ENCODE results near the gene COBL. TPM values are rescaled to one million over a fixed set of nuclear protein-coding genes. Genes with fewer than 3 reads are reported as not detected.

The COBL gene
- total and polyA plus RNA-seq, 2 of the 8 experiments (the other 6 are each of a cell fraction or from before 2014, with no cell fraction given), result 13.8 to 40.4 TPM

DNA sequence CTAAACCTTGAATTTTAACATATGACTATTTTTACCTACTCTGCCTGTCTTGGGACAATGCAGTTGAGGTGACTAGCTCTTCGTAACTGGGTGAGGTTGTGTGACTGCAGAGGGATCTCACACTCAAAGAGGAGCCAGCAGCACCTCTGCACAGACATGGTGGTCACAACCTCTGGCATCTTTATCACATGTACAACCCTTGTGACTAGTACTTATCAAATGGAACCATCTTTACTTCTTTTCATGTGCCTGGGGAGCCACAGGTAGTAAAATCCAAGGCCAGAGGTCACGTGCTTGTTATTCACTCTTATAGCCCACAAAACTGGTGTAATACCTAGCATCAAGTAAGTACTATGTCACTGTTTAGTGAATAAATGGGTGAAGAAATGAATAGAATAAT lies 244.3 kb downstream of the COBL start:
- Histone ChIP-seq H4K8ac (ENCODE audit: extremely low read depth, insufficient read depth, low read length) (no peak overlapping the region), H3K79me2 (ENCODE audit: control insufficient read depth in 1 of 2, insufficient read depth in 2 of 2, low read length in 2 of 2) (no peaks in the 10 kb centered on the region), H3K23me2 (ENCODE audit: low read depth, low read length) (no peaks in the 10 kb centered on the region), H2BK5ac (ENCODE audit: low read depth, low read length) (no peak overlapping the region), H2BK120ac (replicated peaks; ENCODE audit: low read depth, low read length) (no peak overlapping the region), H3K9me3 (ENCODE audit: insufficient read depth in 2 of 2, low read depth in 1 of 2, low read length in 1 of 2) (no peaks in the 10 kb centered on the region), H3K4me2 (ENCODE audit: insufficient read depth in 1 of 2, low read depth in 2 of 2, low read length in 2 of 2) (no peak overlapping the region), H2BK12ac (ENCODE audit: low read depth, low read length) (no peak overlapping the region), H2BK20ac (ENCODE audit: low read length) (no peak overlapping the region), H3K27me3 (replicated peaks in 1 of 4; ENCODE audit: control insufficient read depth in 3 of 4, extremely low read depth in 1 of 4, insufficient read depth in 3 of 4, low read length in 3 of 4) (no peaks in the 10 kb centered on the region), H3K27ac (ENCODE audit: low read depth, low read length) (no peak overlapping the region), H3K4ac (replicated peaks; ENCODE audit: insufficient read length, low read depth, low read length) (no peak overlapping the region), H4K20me1 (replicated peaks in 1 of 2; ENCODE audit: control insufficient read depth in 1 of 2, insufficient read depth in 2 of 2, low read length in 2 of 2) (no peaks in the 10 kb centered on the region), H2AFZ (ENCODE audit: low read length) (no peak overlapping the region), H3K79me1 (ENCODE audit: low read depth, low read length) (no peaks in the 10 kb centered on the region), H2BK15ac (ENCODE audit: low read length) (no peak overlapping the region), H3K18ac (ENCODE audit: extremely low read depth, low read length) (no peak overlapping the region), H4K91ac (replicated peaks; ENCODE audit: insufficient read length, low read length) (no peak overlapping the region), H3K4me3 (ENCODE audit: extremely low read depth in 1 of 4, insufficient read depth in 2 of 4, low read depth in 3 of 4, low read length in 4 of 4) (no peak overlapping the region), H3K36me3 (ENCODE audit: control insufficient read depth in 2 of 4, insufficient read depth in 4 of 4, low read length in 3 of 4) (no peaks in the 10 kb centered on the region), H3K23ac (ENCODE audit: insufficient read length) (no peak overlapping the region), H3K4me1 (replicated peaks in 1 of 4; ENCODE audit: control insufficient read depth in 3 of 4, insufficient read depth in 4 of 4, low read length in 3 of 4) (peaks cover 0 to 7% (median 3%) of the 10 kb centered on the region in 4 experiments; a peak in 4 of 7 replicates), H4K5ac (ENCODE audit: insufficient read length, low read depth, low read length) (no peak overlapping the region), H3K56ac (replicated peaks; ENCODE audit: insufficient read length, low read depth, low read length) (no peak overlapping the region), H2AK5ac (ENCODE audit: low read depth, low read length) (no peak overlapping the region), H3K9ac (replicated peaks in 1 of 4; ENCODE audit: extremely low read depth in 1 of 4, low read depth in 3 of 4, low read length in 3 of 4) (no peak overlapping the region), H3K14ac (ENCODE audit: insufficient read length) (no peak overlapping the region)
- WGBS, 2 experiments (ENCODE audit: extremely low coverage in 1 of 2, insufficient coverage in 1 of 2, insufficient read length in 1 of 2, insufficient replicate concordance in 2 of 2, low coverage in 1 of 2, low lambda C conversion rate in 2 of 2, missing lambda C conversion rate in 1 of 2), result 88% methylated on average over 2 of the region's 2 CpGs; no CpG with 5 or more reads in 1 of the 2 experiments
- CTCF ChIA-PET (ENCODE audit: partially characterized antibody), result interaction anchor here (0.6 to 6.2 kb wide), 7 partner anchors 10 to 297 kb away, joined by 3 to 70 read pairs (median 4); no protein-coding TSS in a partner anchor
- no peak for FAIRE-seq
- TF ChIP-seq KDM5A (IDR thresholded peaks at IDR 0.05; ENCODE audit: low read length) (no peak), GABPA (IDR thresholded peaks at IDR 0.05; ENCODE audit: borderline replicate concordance, insufficient read depth, low read length) (no peak), SUZ12 (IDR thresholded peaks at IDR 0.05; ENCODE audit: low read length) (no peak), EGR1 (IDR thresholded peaks at IDR 0.05; ENCODE audit: borderline replicate concordance, low read depth, low read length) (no peak), EP300 (IDR thresholded peaks at IDR 0.05; ENCODE audit: borderline replicate concordance in 1 of 2, low read depth in 2 of 2, low read length in 2 of 2) (no peak), SP4 (IDR thresholded peaks at IDR 0.05; ENCODE audit: low read length) (no peak), EZH2 (IDR thresholded peaks at IDR 0.05; ENCODE audit: low read depth, low read length, severe bottlenecking) (no peak)
- TF ChIP-seq, protein P1, sequence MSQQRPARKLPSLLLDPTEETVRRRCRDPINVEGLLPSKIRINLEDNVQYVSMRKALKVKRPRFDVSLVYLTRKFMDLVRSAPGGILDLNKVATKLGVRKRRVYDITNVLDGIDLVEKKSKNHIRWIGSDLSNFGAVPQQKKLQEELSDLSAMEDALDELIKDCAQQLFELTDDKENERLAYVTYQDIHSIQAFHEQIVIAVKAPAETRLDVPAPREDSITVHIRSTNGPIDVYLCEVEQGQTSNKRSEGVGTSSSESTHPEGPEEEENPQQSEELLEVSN (IDR thresholded peaks at IDR 0.05), result no peak
- POLR2A ChIA-PET (ENCODE audit: partially characterized antibody), result interaction anchor here (0.7 to 0.8 kb wide), 3 partner anchors 10 to 86 kb away, joined by 3 to 5 read pairs (median 3); no protein-coding TSS in a partner anchor
- no peak for DNase-seq (ENCODE audit: low read depth in 1 of 2, low spot score in 2 of 2)
